HG03439 (cell line): Measurements from ENCODE around the gene NUP155.
A peak's percentile ranks its signal among the peaks of the same experiment; 100 is the strongest.
"Not testable (repeated sequence)": the region's sequence is repeated elsewhere in the genome, so short reads cannot be mapped to it uniquely, and the experiment has no call there.

Source experiments
- ATAC-seq: cut with Tn5 transposase; IDR thresholded peaks from one replicate; pipeline ENCODE4 v1.9.1; 2021; ENCODE audit warnings: mild to moderate bottlenecking, moderate library complexity; ENCODE audit not compliant: unreplicated experiment

The NUP155 gene

GRCh38 chr5:37370864-37371726 is at the start of gene NUP155:
TSS of gene NUP155 (minus strand) at chr5:37371106. CDS start at chr5:37370977, 129 bp downstream.
- peak; percentile 95 for ATAC-seq

- ATAC-seq = no peak
These were observed 46.4 kb upstream of the NUP155 start for GRCh38 chr5:37417347-37417746.

GRCh38 chr5:37415456-37415855 is 44.5 kb upstream of the NUP155 start:
- not testable (repeated sequence) for ATAC-seq

GRCh38 chr5:37412515-37412914 is 41.6 kb upstream of the NUP155 start:
- ATAC-seq = no peak

GRCh38 chr5:37400501-37400900 is 29.6 kb upstream of the NUP155 start:
- no peak for ATAC-seq

- ATAC-seq = no peak
These were observed 25.4 kb upstream of the NUP155 start for GRCh38 chr5:37396352-37396751.

GRCh38 chr5:37391591-37391990 is 20.7 kb upstream of the NUP155 start:
- no peak for ATAC-seq

GRCh38 chr5:37379100-37379628 is 8.3 kb upstream of the NUP155 start, which contains the start of gene WDR70:
TSS of gene WDR70 (plus strand) at chr5:37379318. CDS start at chr5:37379368, 50 bp downstream.
- peak; percentile 99 for ATAC-seq

GRCh38 chr5:37378066-37378465 is 7.2 kb upstream of the NUP155 start:
- not testable (repeated sequence) for ATAC-seq

GRCh38 chr5:37375091-37375490 is 4.2 kb upstream of the NUP155 start:
- ATAC-seq = no peak

GRCh38 chr5:37370550-37370863 is 399 bp downstream of the NUP155 start:
- peak; percentile 60 for ATAC-seq

GRCh38 chr5:37355161-37355560 is 15.7 kb downstream of the NUP155 start:
- ATAC-seq = no peak

- ATAC-seq = not testable (repeated sequence)
These were observed 28.2 kb downstream of the NUP155 start for GRCh38 chr5:37342741-37343140.

- ATAC-seq = not testable (repeated sequence)
These were observed 36.2 kb downstream of the NUP155 start for GRCh38 chr5:37334754-37335153.

- no peak for ATAC-seq
These were observed 44.4 kb downstream of the NUP155 start for GRCh38 chr5:37326536-37326935.

GRCh38 chr5:37323607-37324006 is 47.3 kb downstream of the NUP155 start:
- no peak for ATAC-seq

GRCh38 chr5:37319037-37319782 is 51.7 kb downstream of the NUP155 start:
- ATAC-seq = no peak

GRCh38 chr5:37316027-37316426 is 54.9 kb downstream of the NUP155 start:
- ATAC-seq = no peak

GRCh38 chr5:37310360-37310759 is 60.5 kb downstream of the NUP155 start:
- ATAC-seq = no peak

- no peak for ATAC-seq
These were observed 62.1 kb downstream of the NUP155 start for GRCh38 chr5:37308793-37309192.

- ATAC-seq = no peak
These were observed 66.0 kb downstream of the NUP155 start for GRCh38 chr5:37304888-37305287.

- ATAC-seq = not testable (repeated sequence)
These were observed 74.6 kb downstream of the NUP155 start for GRCh38 chr5:37296313-37296712.
